K562 (cell line): Measurements from ENCODE around the gene SDK1. TPM values are rescaled to one million over a fixed set of nuclear protein-coding genes. Genes with fewer than 3 reads are reported as not detected.
A peak's percentile ranks its signal among the peaks of the same experiment; 100 is the strongest.

ENCODE experiments used
- BRD9 ChIP-seq: fragments of 450-650 bp; IDR thresholded peaks from 2 replicates; pipeline ENCODE4 v1.6.1; 2018; ENCODE audit warnings: low read depth; ENCODE audit not compliant: partially characterized antibody
- CBFA2T3 ChIP-seq: fragments of 450-650 bp; IDR thresholded peaks from 2 replicates; pipeline ENCODE4 v1.6.1; 2017
- CCNT2 ChIP-seq: IDR thresholded peaks from 2 replicates; pipeline ENCODE4 v1.6.1; 2011; ENCODE audit warnings: borderline replicate concordance, low read depth, mild to moderate bottlenecking, moderate library complexity, mixed read lengths, low read length; ENCODE audit not compliant: insufficient read length; ENCODE audit errors: extremely low read depth
- CEBPB ChIP-seq: fragments of 450-650 bp; IDR thresholded peaks from 2 replicates; pipeline ENCODE4 v1.6.1; 2016; ENCODE audit warnings: missing genetic modification characterization, missing compliant biosample characterization
- MECOM ChIP-seq: fragments of 250-450 bp; sonication (Bioruptor Pico); IDR thresholded peaks from 2 replicates; pipeline ENCODE4 v1.8.0; 2022; ENCODE audit warnings: inconsistent platforms
- NBN ChIP-seq: fragments of 450-650 bp; IDR thresholded peaks from 2 replicates; pipeline ENCODE4 v1.6.1; 2016; ENCODE audit warnings: low read depth, mild to moderate bottlenecking
- PTBP1 ChIP-seq: fragments of 200-400 bp; formaldehyde crosslinking; IDR thresholded peaks from 2 replicates; pipeline ENCODE4 v1.6.1; 2017; ENCODE audit warnings: low read depth, low read length
- RNF2 ChIP-seq: sonication (generic); IDR thresholded peaks from 2 replicates; pipeline ENCODE4 v1.6.1; 2016
- TEAD4 ChIP-seq, 2 experiments: sonication (generic) in 1 of 2; formaldehyde crosslinking in 1 of 2; IDR thresholded peaks; 2 replicates each; pipeline versions ENCODE4 v1.6.1 to v1.8.0; 2012 to 2022; ENCODE audit warnings: borderline replicate concordance in 1 of 2, inconsistent platforms in 1 of 2, low read length in 1 of 2, mild to moderate bottlenecking in 1 of 2, missing genetic modification reagents in 1 of 2
- THRAP3 ChIP-seq: fragments of 450-650 bp; IDR thresholded peaks from 2 replicates; pipeline ENCODE4 v1.6.1; 2016; ENCODE audit warnings: mild to moderate bottlenecking, inconsistent platforms, borderline replicate concordance
- ZNF12 ChIP-seq: sonication (generic); formaldehyde crosslinking; IDR thresholded peaks from 2 replicates; pipeline ENCODE4 v1.4.0; 2020; ENCODE audit warnings: mild to moderate bottlenecking, missing genetic modification reagents
- ZNF696 ChIP-seq: fragments of 250-450 bp; sonication (Bioruptor Pico); conservative IDR thresholded peaks from 2 replicates; pipeline ENCODE4 v1.4.0; 2020; ENCODE audit warnings: mild to moderate bottlenecking, moderate library complexity
- polyA plus RNA-seq, 8 experiments: library from polyadenylated mRNA; depleted of rRNA in 4 of 8; stranded (reverse) in 5 of 8; unstranded in 3 of 8; fragments of >200 nt; fragmentation: Nextera tagmentation in 2 of 8; fragmentation: Illumina TruSeq in 1 of 8; extraction: Ambion mirVana in 2 of 8; extraction: Trizol in 1 of 8; gene quantifications; 2 replicates each; pipeline versions ENCODE4 v1.2.1 to v1.2.3, GENCODE V29; 2011 to 2014; ENCODE audit warnings: inconsistent platforms in 1 of 8, missing spikeins in 1 of 8
- total RNA-seq, 7 experiments: library from RNA; depleted of rRNA in 6 of 7; stranded (reverse); fragments of >200 nt in 6 of 7; fragmentation: Illumina TruSeq in 2 of 7; extraction: Trizol in 2 of 7; gene quantifications; 2 replicates each; pipeline versions ENCODE4 v1.2.1 to v1.2.3, GENCODE V29; 2011 to 2021; ENCODE audit warnings: low replicate concordance in 1 of 7
- TF ChIP-seq, protein P1 (sequence below), 2 experiments: fragments of 450-650 bp; formaldehyde crosslinking in 1 of 2; IDR thresholded peaks; 2 replicates each; pipeline versions ENCODE4 v1.4.0 to v1.6.1; 2014 to 2020; ENCODE audit warnings: mild to moderate bottlenecking in 2 of 2, borderline replicate concordance in 1 of 2, low read depth in 1 of 2
- TF ChIP-seq, protein P2 (sequence below): IDR thresholded peaks from 2 replicates; pipeline ENCODE4 v1.6.1; 2011; ENCODE audit not compliant: insufficient read length; ENCODE audit errors: extremely low read depth
- TF ChIP-seq, protein P3 (sequence below): fragments of 250-450 bp; sonication (Bioruptor Pico); IDR thresholded peaks from 2 replicates; pipeline ENCODE4 v1.4.0; 2020; ENCODE audit warnings: mild to moderate bottlenecking, moderate library complexity

Gene SDK1
- total and polyA plus RNA-seq, 9 of the 15 experiments (the other 6 are each of a cell fraction or from before 2014, with no cell fraction given), result 0.16 TPM; not detected in 8

DNA sequence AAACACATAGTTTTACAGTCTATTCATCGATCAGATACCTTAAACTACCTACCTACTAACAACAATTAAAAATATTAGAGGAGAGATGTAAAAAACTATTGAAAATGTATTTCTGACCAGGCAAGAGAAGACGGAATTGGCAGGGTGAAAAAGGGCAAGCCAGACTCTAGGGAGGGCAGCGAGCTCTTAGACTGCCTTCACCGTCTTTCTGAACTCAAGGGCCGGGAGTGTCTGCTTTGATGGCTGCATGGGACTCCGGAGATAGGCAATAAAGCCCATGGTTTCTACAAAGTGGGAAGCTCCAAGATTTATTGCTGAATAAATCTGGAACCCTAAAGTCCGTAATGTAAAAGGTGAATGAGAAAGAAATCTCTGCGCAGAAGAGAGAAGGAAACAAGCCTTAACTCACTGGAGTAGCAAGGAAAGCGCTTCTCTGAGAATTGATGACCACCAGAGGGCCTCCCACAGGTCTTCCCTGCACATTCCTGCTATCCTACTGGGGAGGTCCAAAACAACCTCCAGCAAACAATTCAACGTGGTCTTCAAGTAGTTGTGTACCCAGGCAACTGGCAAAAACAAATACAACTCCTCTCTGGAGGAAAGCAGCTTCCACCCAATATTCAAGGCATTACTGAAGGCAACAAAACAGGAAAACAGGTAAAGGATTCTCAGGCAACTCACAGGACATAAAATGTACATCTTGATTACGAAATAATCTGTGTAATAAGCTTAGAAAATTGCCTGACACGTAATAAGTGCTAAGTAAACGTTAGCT, 181.3 kb downstream of the SDK1 start (continued):
- TF ChIP-seq, protein P1, sequence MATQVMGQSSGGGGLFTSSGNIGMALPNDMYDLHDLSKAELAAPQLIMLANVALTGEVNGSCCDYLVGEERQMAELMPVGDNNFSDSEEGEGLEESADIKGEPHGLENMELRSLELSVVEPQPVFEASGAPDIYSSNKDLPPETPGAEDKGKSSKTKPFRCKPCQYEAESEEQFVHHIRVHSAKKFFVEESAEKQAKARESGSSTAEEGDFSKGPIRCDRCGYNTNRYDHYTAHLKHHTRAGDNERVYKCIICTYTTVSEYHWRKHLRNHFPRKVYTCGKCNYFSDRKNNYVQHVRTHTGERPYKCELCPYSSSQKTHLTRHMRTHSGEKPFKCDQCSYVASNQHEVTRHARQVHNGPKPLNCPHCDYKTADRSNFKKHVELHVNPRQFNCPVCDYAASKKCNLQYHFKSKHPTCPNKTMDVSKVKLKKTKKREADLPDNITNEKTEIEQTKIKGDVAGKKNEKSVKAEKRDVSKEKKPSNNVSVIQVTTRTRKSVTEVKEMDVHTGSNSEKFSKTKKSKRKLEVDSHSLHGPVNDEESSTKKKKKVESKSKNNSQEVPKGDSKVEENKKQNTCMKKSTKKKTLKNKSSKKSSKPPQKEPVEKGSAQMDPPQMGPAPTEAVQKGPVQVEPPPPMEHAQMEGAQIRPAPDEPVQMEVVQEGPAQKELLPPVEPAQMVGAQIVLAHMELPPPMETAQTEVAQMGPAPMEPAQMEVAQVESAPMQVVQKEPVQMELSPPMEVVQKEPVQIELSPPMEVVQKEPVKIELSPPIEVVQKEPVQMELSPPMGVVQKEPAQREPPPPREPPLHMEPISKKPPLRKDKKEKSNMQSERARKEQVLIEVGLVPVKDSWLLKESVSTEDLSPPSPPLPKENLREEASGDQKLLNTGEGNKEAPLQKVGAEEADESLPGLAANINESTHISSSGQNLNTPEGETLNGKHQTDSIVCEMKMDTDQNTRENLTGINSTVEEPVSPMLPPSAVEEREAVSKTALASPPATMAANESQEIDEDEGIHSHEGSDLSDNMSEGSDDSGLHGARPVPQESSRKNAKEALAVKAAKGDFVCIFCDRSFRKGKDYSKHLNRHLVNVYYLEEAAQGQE (IDR thresholded peaks at IDR 0.05; ENCODE audit: borderline replicate concordance), result peak; percentile 12; the same call in 1 of the 2 replicates
- TF ChIP-seq, protein P1 (CRISPR knock-in tag; IDR thresholded peaks at IDR 0.05; ENCODE audit: low read depth), result no peak
- TF ChIP-seq MECOM (CRISPR knock-in tag) (no peak), THRAP3 (no peak), CEBPB (peak; percentile 64), CCNT2 (no peak), BRD9 (no peak), ZNF12 (CRISPR knock-in tag) (no peak), RNF2 (no peak), TEAD4 (IDR thresholded peaks at IDR 0.05; ENCODE audit: low read length) (no peak), TEAD4 (CRISPR knock-in tag; IDR thresholded peaks at IDR 0.05; ENCODE audit: borderline replicate concordance) (no peak), CBFA2T3 (no peak), NBN (no peak), PTBP1 (no peak), ZNF696 (CRISPR knock-in tag) (no peak)
- TF ChIP-seq, protein P2, sequence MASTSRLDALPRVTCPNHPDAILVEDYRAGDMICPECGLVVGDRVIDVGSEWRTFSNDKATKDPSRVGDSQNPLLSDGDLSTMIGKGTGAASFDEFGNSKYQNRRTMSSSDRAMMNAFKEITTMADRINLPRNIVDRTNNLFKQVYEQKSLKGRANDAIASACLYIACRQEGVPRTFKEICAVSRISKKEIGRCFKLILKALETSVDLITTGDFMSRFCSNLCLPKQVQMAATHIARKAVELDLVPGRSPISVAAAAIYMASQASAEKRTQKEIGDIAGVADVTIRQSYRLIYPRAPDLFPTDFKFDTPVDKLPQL, result no peak
- TF ChIP-seq, protein P3, sequence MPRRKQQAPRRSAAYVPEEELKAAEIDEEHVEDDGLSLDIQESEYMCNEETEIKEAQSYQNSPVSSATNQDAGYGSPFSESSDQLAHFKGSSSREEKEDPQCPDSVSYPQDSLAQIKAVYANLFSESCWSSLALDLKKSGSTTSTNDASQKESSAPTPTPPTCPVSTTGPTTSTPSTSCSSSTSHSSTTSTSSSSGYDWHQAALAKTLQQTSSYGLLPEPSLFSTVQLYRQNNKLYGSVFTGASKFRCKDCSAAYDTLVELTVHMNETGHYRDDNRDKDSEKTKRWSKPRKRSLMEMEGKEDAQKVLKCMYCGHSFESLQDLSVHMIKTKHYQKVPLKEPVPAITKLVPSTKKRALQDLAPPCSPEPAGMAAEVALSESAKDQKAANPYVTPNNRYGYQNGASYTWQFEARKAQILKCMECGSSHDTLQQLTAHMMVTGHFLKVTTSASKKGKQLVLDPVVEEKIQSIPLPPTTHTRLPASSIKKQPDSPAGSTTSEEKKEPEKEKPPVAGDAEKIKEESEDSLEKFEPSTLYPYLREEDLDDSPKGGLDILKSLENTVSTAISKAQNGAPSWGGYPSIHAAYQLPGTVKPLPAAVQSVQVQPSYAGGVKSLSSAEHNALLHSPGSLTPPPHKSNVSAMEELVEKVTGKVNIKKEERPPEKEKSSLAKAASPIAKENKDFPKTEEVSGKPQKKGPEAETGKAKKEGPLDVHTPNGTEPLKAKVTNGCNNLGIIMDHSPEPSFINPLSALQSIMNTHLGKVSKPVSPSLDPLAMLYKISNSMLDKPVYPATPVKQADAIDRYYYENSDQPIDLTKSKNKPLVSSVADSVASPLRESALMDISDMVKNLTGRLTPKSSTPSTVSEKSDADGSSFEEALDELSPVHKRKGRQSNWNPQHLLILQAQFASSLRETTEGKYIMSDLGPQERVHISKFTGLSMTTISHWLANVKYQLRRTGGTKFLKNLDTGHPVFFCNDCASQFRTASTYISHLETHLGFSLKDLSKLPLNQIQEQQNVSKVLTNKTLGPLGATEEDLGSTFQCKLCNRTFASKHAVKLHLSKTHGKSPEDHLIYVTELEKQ (CRISPR knock-in tag), result no peak
